ENCODE data around the gene CDK17.
A peak's percentile ranks its signal among the peaks of the same experiment; 100 is the strongest.
"Not testable (repeated sequence)": the region's sequence is repeated elsewhere in the genome, so short reads cannot be mapped to it uniquely, and the experiment has no call there.

CDK17 gene

GRCh38 chr12:96417688-96418087, 17.4 kb upstream of the CDK17 start:
- not testable (repeated sequence) for DNase-seq (ENCODE audit: low read depth)

GRCh38 chr12:96416033-96416799, 16.0 kb upstream of the CDK17 start:
- no peak for DNase-seq (ENCODE audit: low read depth)

- no peak for DNase-seq (ENCODE audit: low read depth)
Measured at GRCh38 chr12:96414637-96415036, 14.4 kb upstream of the CDK17 start.

GRCh38 chr12:96412431-96412830, 12.2 kb upstream of the CDK17 start:
- no peak for DNase-seq (ENCODE audit: low read depth)

GRCh38 chr12:96409731-96410130, 9.5 kb upstream of the CDK17 start:
- DNase-seq (ENCODE audit: low read depth), result no peak

GRCh38 chr12:96408993-96409392, 8.8 kb upstream of the CDK17 start:
- DNase-seq (ENCODE audit: low read depth), result no peak

- not testable (repeated sequence) for DNase-seq (ENCODE audit: low read depth)
Measured at GRCh38 chr12:96407429-96408097, 7.3 kb upstream of the CDK17 start.

GRCh38 chr12:96404696-96405095, 4.5 kb upstream of the CDK17 start:
- DNase-seq (ENCODE audit: low read depth), result no peak

GRCh38 chr12:96403870-96404269, 3.6 kb upstream of the CDK17 start:
- DNase-seq (ENCODE audit: low read depth), result no peak

GRCh38 chr12:96402522-96402921, 2.3 kb upstream of the CDK17 start:
- not testable (repeated sequence) for DNase-seq (ENCODE audit: low read depth)

GRCh38 chr12:96402061-96402460, 1.8 kb upstream of the CDK17 start:
- no peak for DNase-seq (ENCODE audit: low read depth)

- DNase-seq (ENCODE audit: low read depth), result no peak
Measured at GRCh38 chr12:96401076-96401871, 1.0 kb upstream of the CDK17 start.

GRCh38 chr12:96400631-96401075, 414 bp upstream of the CDK17 start:
- no peak for DNase-seq (ENCODE audit: low read depth)

- DNase-seq (ENCODE audit: low read depth), result peak; percentile 52
Measured at GRCh38 chr12:96399120-96399918, 920 bp downstream of the CDK17 start.

GRCh38 chr12:96398424-96399119, 1.7 kb downstream of the CDK17 start:
- no peak for DNase-seq (ENCODE audit: low read depth)

GRCh38 chr12:96397756-96398423, 2.3 kb downstream of the CDK17 start:
- no peak for DNase-seq (ENCODE audit: low read depth)

GRCh38 chr12:96396914-96397313, 3.3 kb downstream of the CDK17 start:
- DNase-seq (ENCODE audit: low read depth), result no peak

- no peak for DNase-seq (ENCODE audit: low read depth)
Measured at GRCh38 chr12:96396209-96396608, 4.0 kb downstream of the CDK17 start.

- DNase-seq (ENCODE audit: low read depth), result no peak
Measured at GRCh38 chr12:96395236-96395635, 5.0 kb downstream of the CDK17 start.

- not testable (repeated sequence) for DNase-seq (ENCODE audit: low read depth)
Measured at GRCh38 chr12:96393229-96393628, 7.0 kb downstream of the CDK17 start.

- no peak for DNase-seq (ENCODE audit: low read depth)
Measured at GRCh38 chr12:96392397-96392796, 7.8 kb downstream of the CDK17 start.

Data from activated T-cell treated with anti-CD3 and anti-CD28 coated beads for 24 hours (primary cell).